Fibroblast of peridontal ligament (primary cell): Measurements from ENCODE around the gene YBEY.
"Not testable (repeated sequence)": the region's sequence is repeated elsewhere in the genome, so short reads cannot be mapped to it uniquely, and the experiment has no call there.

Experiments
- DNase-seq: peaks from one replicate; pipeline ENCODE4 v3.0.0-alpha.2; 2010; ENCODE audit errors: extremely low read depth

Gene YBEY

GRCh38 chr21:46301759-46302158, 15.6 kb downstream of the YBEY start:
- DNase-seq: no peak

- no peak for DNase-seq
These were observed 18.3 kb downstream of the YBEY start for GRCh38 chr21:46304437-46304836.

- DNase-seq: no peak
These were observed 18.8 kb downstream of the YBEY start for GRCh38 chr21:46304955-46305354.

GRCh38 chr21:46307625-46308024, 21.5 kb downstream of the YBEY start:
- DNase-seq: no peak

- no peak for DNase-seq
These were observed 22.3 kb downstream of the YBEY start for GRCh38 chr21:46308431-46308830.

- DNase-seq: not testable (repeated sequence)
These were observed 24.1 kb downstream of the YBEY start for GRCh38 chr21:46310260-46310659.

- no peak for DNase-seq
These were observed 25.4 kb downstream of the YBEY start for GRCh38 chr21:46311568-46311967.

- DNase-seq: no peak
These were observed 26.8 kb downstream of the YBEY start for GRCh38 chr21:46312949-46313348.

- no peak for DNase-seq
These were observed 28.4 kb downstream of the YBEY start for GRCh38 chr21:46314441-46315020.

- no peak for DNase-seq
These were observed 30.7 kb downstream of the YBEY start for GRCh38 chr21:46316708-46317324.

GRCh38 chr21:46317710-46318463, 31.7 kb downstream of the YBEY start:
- DNase-seq: no peak

GRCh38 chr21:46318464-46318845, 32.3 kb downstream of the YBEY start:
- DNase-seq: no peak

GRCh38 chr21:46319186-46319585, 33.0 kb downstream of the YBEY start:
- no peak for DNase-seq

GRCh38 chr21:46320331-46320801, 34.2 kb downstream of the YBEY start:
- no peak for DNase-seq

GRCh38 chr21:46322351-46323226, 36.4 kb downstream of the YBEY start:
- DNase-seq: peak; percentile 23

GRCh38 chr21:46323227-46323709, 37.1 kb downstream of the YBEY start:
- DNase-seq: no peak

GRCh38 chr21:46323710-46324389, 37.7 kb downstream of the YBEY start, which contains the start of the genes C21orf58 and PCNT:
C21orf58 (minus strand) TSS chr21:46323870; CDS start chr21:46322738, 1,132 bp downstream.
PCNT (plus strand) TSS chr21:46324156; CDS start chr21:46324229, 73 bp downstream.
- DNase-seq: peak; percentile 96

GRCh38 chr21:46324390-46325072, 38.4 kb downstream of the YBEY start:
- DNase-seq: peak; percentile 61

GRCh38 chr21:46325073-46325912, 39.2 kb downstream of the YBEY start:
- peak; percentile 17 for DNase-seq
